NCI-H1436 treated with DMSO at 0.1 percent for 48 hours (cell line): ENCODE results near the gene TMEM208.

Source experiments
- DNase-seq: peaks from one replicate; lab custom pipeline; 2025; lab: John Stamatoyannopoulos, UW

The TMEM208 gene

DNA sequence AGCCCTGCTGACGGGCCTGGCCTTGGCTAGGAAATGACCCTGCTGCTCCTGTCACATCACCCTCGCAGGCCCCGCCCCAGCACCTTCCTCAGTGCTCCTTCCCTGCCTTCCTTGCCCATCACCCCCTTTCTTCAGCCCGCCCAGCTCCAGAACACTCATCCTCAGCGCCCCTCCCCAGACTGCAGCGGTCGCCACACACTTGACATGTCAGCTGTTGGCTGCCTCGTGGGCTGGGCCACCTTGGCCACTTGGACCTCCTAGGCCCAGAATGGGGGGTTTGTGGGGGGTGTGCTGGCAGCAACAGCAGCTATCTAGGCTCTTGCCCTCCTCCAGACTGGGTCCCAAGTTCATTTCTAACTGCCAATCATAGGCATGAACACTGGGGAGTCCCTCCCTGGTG, 17.4 kb upstream of the TMEM208 start:
- no peak for DNase-seq

DNA sequence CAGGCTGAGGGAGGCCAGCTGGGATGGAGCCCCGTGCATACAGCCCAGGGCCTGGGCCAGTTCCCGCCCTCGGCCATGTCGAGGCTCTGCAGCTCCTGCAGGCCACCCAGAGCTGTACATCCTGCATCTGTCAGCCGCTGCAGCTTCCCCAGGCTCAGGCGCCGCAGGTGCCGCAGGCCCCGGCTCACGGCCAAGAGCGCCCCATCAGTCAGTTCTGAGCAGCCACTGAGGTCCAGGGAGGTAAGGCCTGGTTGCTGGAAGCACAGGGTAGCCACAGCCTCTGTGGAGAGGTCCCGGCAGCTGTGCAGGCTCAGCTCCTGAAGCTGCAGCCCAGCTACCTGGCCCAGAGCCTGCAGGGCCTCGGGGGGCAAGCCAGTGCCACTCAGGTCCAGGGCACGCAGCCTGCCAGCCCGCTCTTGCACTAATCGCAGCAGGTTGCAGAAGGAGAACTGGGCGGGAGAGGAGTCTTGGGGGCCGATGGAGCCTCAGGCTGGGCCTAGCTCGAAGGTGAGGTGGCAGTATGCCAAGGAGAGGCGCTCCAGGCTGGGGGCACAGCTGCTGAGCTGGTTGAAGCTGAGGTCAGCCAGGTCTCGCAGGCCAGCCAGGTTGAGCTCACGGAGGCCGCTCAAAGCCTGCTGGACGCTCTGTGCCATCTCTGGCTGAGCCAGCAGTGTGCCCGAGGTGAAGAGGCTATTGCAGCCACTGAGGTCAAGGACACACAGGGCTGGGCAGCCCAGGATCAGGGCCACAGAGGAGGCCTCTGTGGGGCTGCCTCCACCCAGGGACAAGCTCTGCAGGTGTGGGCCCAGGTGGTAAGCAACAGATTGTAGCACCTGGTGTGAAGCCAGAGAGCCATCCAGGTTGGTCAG, 16.6 kb upstream of the TMEM208 start:
- no peak for DNase-seq

DNA sequence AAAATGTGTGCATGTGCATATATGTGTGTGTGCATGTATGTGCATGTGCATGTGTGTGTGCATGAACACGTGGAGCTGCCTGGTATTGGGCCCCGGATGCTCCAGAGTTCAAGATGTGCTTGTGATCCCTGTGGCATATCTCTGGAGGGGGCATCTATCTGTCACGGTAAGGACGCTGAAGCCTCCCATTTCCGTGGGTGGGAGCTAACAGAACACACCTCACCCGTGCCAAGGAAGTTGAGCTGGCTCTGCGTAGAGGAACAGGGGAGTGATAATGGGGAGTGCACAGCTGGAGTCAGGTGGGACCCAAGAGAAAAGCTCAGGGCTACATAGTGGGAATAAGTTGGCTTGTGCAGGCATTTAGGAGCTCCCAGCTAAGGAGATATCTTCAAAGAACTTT, 15.3 kb upstream of the TMEM208 start:
- DNase-seq = no peak

DNA sequence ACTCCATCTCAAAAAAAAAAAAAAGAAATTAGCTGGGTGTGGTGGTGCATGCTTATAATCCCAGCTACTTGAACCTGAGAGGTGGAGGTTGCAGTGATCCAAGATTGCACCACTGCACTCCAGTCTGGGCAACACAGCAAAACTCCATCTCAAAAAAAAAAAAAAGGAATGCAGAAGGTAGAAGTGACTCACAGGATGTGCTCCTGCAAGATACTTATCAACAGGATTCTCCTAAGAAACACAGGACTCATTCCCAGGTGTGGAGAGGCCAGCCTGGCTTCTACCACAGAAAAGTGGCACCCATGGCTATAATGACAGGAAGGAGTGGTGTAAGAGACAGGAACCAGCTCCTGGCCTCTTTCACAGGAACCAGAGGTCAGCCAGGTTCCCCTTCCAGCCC, 14.2 kb upstream of the TMEM208 start:
- DNase-seq = no peak

DNA sequence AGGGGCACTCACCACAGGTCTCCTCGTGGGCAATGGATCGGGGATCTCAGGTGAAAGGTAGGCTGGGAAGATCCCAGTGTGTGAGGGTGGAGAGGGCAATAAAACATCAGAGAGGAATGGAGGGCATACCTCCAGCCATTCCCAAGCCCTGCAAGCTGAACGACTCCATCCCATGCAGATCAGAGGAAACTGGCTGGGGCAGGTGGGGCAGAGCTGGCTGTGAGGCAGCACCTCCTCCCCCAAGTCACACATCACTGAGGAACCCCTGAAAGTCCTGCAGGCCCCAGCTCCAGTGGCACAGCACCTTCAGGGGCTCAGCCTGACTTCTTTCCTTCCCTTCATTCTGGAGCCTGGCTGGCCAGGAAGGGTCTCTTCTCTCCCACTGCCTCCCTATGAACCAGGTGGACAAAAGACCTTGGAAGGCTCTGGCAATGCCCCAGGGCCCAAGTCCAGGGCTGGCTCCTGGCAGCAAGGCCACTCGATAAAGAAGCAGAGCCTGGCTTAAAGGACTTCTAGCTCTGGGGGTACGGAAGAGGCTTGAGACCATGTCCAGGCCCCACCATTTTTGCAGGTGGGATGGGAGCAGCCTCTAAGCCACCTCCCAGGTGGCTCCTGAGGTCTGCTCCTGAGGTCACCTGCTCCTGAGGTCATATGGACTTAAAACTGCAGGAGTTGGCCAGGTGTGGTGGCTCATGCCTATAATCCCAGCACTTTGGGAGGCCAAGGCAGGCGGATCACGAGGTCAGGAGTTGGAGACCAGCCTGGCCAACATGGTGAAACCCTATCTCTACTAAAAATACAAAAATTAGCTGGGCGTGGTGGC, 13.5 kb upstream of the TMEM208 start:
- no peak for DNase-seq

DNA sequence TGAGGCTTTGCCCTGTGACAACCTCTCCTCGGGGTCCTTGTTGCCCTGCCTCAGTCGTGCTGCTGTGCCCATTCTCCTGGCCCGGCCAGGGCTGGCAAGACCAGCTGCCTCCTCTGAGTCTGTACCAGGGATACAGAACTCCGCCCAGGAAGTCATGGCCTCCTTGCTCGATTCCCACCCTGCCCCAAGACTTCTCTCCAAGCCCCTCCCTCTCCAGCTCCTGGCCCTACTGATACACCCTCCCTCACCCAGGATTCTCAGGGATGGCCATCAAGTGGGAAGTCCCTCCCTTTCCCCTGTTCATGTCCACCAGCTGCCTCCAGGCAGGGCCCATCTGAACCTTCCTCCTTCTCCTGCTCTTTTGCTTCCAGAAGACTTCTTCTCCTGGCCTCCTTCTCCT, 11.2 kb upstream of the TMEM208 start:
- DNase-seq = no peak

DNA sequence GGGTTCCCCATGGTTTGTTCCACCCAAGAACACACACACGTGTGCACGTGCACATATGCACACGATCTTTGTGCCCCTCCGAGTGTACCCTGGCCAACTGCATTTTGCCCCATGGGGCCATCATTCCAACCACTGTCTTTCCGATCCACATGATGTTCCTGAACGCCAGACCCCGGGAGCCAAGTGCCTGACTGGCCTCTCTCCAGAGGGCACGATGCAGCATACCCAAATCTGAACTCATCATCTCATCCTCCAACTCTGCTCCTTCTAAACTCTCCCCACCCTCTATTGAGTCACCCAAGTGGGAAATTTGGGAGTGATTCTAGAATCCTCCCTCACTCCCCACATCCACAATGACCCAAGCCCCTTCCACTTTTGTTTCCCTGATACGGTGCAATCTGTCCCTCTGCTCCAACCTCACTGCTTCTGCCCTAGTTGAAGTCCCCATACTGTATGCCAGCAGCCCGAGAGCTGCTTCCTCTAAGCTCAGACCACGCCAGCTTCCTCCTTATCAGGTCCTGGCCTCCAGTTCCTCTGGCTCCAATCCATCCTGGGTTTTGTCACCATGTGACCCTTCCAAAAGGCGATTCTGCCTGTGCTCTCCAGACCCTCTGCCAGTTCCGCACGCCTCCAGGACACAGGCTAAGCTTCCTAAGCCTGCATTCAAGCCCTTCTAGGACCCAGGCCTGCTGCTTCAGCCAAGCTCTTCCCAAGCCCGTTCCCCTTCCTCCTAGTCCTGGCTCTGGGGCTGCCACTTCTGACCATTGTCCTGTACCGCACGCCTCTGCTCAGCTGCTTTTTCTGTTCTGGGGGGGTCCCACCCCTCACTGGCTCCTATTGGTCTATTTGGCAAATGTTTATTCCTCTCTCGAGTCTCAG, 10.1 kb upstream of the TMEM208 start:
- no peak for DNase-seq

DNA sequence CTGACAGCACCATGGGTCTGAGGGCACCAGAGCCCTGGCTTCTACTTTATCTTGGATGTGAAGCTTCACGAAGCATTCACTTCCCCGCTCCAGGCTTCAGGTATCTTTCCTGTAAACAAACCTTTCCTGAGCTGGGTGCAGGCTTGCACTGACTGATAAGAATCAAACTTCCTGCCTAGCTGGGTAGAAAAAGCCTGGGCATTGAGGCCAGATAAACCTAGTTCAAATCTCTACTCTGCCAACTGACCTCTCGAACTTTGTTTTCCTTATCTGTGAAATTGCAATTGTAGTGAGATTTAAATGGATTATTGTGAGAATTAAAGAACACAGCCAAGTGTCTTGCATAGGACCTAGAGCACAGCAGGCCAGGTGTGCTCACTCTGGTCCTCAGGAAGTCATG, 2.9 kb upstream of the TMEM208 start:
- no peak for DNase-seq

DNA sequence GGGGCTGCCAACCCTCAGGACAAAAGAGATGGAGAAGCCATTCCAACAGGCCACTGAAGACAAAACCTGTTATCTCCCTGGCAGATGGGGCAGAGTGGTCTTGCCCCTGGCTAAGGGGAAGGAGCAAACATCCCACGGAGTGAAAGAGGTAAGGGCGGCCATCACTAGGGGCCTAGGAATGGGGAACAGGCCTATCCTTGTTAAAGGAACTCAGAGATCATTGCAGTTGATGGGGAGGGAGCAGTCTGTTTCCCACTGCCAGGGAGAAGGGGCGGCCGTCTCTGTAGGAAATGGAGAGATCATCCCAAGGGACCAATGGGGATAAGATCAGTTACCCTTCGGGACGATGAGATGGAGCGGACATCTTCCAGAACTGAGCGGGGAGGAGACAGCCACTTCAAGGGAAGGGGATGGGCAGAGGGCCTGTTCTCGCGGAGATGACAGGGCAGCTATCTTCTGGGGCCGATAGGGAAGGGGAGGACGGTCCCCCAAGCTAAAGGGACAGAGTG, 581 bp upstream of the TMEM208 start:
- DNase-seq = no peak

DNA sequence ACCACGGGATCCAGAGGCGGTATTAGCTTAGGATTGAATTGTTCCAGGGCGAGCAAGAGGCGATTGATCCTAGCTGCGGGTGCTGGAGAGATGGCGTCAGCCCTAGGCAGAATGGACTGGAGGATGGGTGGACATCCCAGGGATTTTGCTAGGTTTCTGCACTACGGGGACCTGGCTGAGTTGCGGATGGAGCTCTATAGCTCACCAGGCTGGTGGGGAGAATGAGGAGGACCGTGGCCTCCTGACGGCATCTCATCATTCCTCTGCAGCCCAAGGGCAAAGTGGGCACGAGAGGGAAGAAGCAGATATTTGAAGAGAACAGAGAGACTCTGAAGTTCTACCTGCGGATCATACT, 614 bp downstream of the TMEM208 start:
- DNase-seq = no peak

DNA sequence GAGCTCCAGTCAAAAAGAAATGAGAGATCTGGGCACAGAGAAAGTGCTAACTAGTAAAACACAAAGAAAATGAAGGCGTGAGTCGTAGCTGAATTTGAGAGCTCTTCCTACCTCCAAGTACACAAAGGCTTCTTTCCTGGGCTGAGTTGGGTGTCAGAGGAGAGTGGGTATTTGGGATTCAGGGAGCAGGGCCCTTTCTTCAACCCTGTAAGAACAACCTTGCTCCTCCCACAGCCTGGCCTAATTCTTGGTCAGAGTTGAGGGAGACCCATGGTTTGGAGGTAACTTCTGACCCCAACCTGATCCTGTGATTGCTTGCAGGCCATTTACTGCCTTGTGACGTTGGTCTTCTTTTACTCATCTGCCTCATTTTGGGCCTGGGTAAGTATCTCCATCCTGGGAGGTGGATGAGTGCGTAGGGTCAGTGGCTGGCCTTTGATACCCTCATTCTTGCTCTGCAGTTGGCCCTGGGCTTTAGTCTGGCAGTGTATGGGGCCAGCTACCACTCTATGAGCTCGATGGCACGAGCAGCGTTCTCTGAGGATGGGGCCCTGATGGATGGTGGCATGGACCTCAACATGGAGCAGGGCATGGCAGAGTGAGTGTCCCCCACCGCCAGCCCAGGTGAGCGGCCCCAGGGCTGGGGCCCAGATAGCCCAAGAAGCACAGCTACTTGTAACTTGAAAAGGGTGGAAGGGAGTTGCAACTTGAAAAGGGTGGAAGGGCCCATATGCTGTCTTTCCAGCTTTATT, 1.3 kb downstream of the TMEM208 start:
- no peak for DNase-seq

DNA sequence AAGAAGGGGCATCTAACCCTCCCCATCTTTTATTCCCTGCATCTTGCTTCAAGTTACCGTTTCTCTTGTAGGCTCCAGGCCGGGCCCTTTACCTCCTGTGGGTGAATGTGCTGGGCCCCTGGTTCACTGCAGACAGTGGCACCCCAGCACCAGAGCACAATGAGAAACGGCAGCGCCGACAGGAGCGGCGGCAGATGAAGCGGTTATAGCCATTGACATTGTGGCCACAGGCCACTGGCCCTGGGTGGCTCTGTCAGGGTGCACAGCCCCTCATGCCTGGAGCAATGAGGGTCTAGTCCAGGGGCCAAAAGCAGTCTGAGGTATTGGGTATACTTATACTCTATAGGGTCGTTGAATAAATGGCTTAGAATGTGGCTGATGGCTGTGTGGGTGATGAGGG, 2.0 kb downstream of the TMEM208 start:
- no peak for DNase-seq

DNA sequence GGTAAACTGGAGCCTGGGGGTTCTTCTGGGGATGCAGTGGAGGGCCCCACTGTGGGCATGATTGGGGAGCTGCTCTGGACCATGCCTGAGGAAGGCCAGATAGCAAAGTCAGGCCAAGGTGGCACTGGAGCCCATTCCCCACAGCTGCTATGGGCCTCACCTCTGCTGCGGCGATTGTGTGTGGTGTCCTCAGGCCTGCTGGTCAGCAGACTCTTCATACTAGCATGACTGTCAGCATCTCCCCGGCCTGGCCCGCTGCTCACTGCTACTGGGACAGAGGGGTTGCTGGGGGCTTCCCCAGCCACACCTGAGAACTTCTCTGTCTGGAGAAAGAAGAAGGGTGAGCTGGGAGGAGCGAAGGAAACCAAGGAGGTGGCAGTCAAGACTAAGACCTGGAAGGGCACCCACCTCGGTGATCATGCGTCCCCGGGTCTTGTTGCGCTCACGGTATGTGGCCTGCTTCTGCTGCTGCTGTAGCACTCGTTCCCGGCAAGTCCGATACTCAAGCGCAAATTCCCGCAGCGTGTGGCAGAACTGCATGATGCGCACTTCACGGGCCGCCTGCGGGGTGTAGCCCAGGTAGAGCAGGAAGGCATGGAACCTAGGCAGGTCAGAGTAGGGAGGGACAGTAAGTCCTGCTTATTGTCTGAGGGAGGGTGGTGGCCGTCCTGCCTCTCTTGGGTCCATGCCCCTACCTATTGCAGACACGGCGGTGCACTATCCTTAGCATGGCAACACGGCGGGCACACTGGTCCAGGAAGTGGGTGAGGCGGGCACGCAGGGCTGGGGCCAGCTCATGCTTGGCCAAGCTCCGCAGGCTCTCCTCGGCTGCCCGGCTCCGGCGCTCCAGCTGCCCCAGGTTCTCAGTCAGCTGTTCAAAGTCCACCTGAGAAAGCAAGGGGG, 3.2 kb downstream of the TMEM208 start:
- no peak for DNase-seq

DNA sequence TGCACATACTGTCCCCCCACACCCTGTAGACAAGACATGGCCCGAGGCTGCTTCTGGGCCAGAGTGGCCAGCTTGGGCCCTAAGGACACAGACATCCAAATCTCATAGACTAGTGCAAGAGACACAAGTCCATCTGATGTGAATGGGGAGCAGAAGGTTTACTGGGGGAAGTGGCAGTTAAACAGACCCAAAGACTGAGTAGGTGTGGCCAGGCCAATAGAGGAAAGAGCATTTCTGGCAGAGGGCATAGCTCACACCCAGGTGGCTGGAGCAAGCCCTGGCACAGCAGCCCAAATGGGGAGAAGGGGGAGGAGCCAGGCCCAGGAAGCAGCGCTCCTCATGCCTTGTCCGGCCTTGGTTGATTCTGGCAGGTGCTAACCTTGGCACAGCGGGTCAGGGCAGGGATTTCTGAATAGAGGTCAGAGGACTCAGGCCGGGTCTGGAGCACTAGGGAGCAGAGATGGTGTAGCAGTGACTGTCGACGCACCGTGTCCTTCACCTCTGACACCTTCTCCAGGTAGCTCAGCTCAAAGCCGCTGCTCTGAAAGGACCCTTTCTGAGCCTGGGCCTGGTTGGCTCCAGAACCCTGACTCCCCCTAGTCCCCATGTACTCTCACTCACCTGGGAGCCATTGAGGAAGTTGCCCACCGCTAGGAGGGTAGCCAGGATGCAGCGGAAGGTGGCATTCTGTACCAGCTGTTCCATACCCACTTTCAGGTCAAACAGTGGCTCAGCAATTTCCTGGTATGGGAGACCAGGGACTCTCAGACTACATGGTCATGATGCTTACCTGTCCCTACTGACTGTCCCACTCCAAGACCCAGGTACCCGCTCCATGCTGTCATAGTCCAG, 4.1 kb downstream of the TMEM208 start:
- no peak for DNase-seq

DNA sequence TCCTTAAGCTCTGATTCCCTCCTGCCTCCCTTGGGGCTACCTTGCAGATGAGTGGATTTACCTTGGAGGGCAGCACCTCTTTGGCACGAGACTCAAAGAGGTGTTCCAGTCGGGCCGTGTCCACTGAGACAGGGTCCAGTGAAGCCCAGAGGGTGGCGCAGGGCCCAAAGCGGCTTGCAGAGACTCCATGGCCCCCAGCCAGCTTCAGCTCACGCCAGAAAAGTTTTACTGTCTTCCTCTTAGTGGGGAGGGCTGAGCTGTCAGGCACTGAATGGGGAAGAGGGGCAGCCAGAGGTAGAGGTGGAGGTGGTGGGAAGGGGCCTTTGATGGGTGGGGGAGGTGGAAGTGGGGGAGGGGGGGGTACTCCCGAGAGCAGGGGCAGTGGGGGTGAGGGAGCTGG, 6.7 kb downstream of the TMEM208 start:
- DNase-seq = no peak

DNA sequence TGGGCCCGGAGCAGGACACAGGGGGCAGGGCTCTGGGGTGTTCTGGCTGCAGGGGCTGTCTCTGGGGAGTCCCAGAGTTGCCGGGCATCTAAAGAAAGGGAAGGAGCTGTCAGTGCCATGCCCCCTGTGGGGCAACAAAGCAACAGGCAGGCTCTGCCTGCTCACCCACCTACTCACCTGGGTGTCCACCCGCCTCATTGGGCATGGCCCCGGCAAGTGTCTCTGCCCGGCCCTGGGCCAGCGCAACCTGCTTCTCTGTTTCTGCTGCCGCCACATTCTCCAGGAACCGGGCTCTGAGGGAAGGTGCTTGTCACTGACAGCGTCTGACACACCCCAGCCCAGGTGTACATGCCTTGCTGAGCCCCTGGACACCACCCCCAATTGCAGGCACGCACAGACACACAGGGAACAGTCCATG, 7.3 kb downstream of the TMEM208 start:
- DNase-seq = no peak

DNA sequence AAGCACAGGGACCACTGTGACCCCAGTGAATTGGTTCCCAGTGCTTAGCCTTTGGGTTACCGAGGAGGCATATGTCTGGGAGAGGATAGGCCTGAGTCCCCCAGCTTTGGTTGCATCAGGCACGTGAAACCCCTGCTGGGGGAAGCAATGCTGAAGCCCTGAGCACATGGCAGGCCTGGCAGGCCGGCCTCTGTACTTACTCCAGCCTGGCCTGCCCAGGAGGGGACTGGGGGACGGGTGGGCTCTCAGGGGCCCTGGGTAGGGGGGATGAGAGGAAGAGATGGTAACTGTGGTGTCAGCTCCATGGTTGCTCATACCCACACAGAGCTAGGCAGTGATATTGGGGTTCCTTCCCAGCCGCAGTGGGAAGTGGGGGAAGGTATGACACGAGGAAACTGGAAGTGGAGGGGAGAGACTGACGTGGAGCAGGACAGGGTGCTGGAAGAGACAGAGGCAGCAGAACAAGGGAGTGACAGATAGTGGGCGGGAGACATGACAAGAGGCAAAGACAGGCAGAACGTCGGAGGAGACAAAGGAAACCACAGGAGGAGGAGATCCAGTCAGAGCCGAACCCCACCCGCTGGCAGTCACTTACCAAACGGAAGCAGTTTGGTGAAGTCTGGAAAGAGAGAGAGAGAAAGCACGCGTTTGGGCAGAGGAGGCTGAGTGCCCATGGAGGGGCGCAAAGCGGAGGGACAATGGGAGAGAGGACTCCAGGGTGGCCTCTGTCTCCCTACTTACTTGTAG, 9.1 kb downstream of the TMEM208 start:
- DNase-seq = no peak

DNA sequence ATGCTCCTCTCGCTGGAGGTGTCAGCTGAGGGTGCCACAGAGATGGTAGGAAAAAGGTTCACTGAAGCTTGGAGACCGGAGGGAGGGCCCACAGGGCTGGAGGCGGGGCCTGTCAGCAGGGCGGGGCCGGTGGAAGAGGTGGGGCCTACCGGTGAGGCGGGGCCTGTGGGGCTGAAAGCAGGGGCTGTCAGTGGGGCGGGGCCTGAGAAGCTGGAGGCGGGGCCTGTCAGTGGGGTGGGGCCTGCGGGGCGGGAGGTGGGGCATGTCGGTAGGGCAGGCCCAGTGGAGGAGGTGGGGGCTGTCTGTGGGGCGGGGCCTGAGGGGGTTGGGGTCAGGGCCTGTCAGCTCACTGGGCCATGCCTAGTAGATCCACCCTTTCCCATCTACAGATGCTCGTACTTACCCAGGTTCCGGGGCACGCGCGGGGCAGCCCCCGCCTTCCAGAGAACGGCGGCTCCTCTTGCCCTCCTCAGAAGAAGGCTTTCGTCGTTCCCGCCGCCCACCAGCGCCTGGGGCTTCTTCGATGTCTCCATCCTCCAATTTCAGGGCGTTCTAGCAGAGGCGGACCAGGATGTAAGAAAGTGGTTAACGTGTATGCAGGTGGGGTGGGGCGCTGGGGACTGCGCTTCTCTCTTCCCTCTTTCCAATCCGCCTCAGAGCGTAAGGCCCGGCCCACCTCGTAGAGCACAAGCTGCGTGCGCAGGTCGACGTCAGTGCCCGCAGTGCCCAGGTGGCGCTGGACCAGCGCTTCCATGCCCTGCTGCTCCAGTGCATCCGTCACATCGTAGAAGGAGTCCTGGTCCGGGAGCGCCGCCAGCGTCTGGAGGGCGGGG, 9.8 kb downstream of the TMEM208 start:
- DNase-seq = no peak
